IMR-90 (cell line): ENCODE results near the gene CDC42BPA. TPM values are rescaled to one million over a fixed set of nuclear protein-coding genes. Genes with fewer than 3 reads are reported as not detected.

ENCODE experiments used
- ATAC-seq: fragments of 200-7000 bp; cut with Tn5 transposase; 2 replicates; pipeline ENCODE4 v1.9.1; 2020; ENCODE audit warnings: low read depth, mild to moderate bottlenecking, moderate library complexity
- BruUV-seq: library from RNA; stranded (reverse); fragments of 400-500 nt; replicated peaks from 2 replicates; lab custom pipeline; 2021; lab: Mats Ljungman, UMichigan
- CTCF ChIA-PET: fragments of 300-600 bp; formaldehyde crosslinking; extraction: SDS; loops from one replicate; lab custom pipeline; 2021; ENCODE audit warnings: antibody characterized with exemption; lab: Yijun Ruan, JAX
- POLR2A ChIA-PET: fragments of 300-600 bp; sonication (Branson Sonifier 250); formaldehyde crosslinking; loops from one replicate; lab custom pipeline; 2022; ENCODE audit warnings: antibody characterized with exemption; ENCODE audit not compliant: unreplicated experiment; lab: Charles Lee
- DNase-seq: peaks from one replicate; pipeline ENCODE4 v3.0.0; 2013
- H2AFZ ChIP-seq: replicated peaks from 2 replicates; pipeline ENCODE3; 2013; ENCODE audit warnings: low read length, mild to moderate bottlenecking; ENCODE audit not compliant: poor library complexity
- H2AK5ac ChIP-seq: 2 replicates; pipeline ENCODE4 v1.6.1; 2013; ENCODE audit warnings: low read depth, low read length, inconsistent platforms
- H2AK9ac ChIP-seq: replicated peaks from 2 replicates; pipeline ENCODE3; 2013; ENCODE audit warnings: mild to moderate bottlenecking, low read depth, low read length, moderate library complexity; ENCODE audit not compliant: poor library complexity
- H2BK120ac ChIP-seq: 2 replicates; pipeline ENCODE4 v1.6.1; 2013; ENCODE audit warnings: low read depth, low read length, inconsistent platforms
- H2BK15ac ChIP-seq: 3 replicates; pipeline ENCODE4 v1.6.1; 2013; ENCODE audit warnings: low read depth, low read length, inconsistent platforms
- H2BK20ac ChIP-seq: 2 replicates; pipeline ENCODE4 v1.6.1; 2013; ENCODE audit warnings: low read depth, mild to moderate bottlenecking, inconsistent platforms, low read length, moderate library complexity
- H2BK5ac ChIP-seq: 2 replicates; pipeline ENCODE4 v1.6.1; 2013; ENCODE audit warnings: mild to moderate bottlenecking, low read depth, low read length, inconsistent platforms; ENCODE audit not compliant: poor library complexity, severe bottlenecking
- H3K14ac ChIP-seq: replicated peaks from 2 replicates; pipeline ENCODE4 v1.6.1; 2013; ENCODE audit warnings: low read depth, low read length, inconsistent platforms
- H3K18ac ChIP-seq: 2 replicates; pipeline ENCODE4 v1.6.1; 2013; ENCODE audit warnings: low read depth, low read length, control low read depth
- H3K23ac ChIP-seq: 2 replicates; pipeline ENCODE4 v1.6.1; 2013; ENCODE audit warnings: low read depth, low read length, inconsistent platforms
- H3K27ac ChIP-seq: 2 replicates; pipeline ENCODE4 v1.5.1; 2013; ENCODE audit warnings: mild to moderate bottlenecking, control low read depth, low read length; ENCODE audit not compliant: insufficient read depth
- H3K27me3 ChIP-seq: 2 replicates; pipeline ENCODE4 v1.6.1; 2013; ENCODE audit warnings: low read length; ENCODE audit not compliant: control insufficient read depth, insufficient read depth
- H3K36me3 ChIP-seq: 2 replicates; pipeline ENCODE4 v1.6.1; 2013; ENCODE audit warnings: low read length, mixed read lengths; ENCODE audit not compliant: control insufficient read depth, insufficient read depth
- H3K4ac ChIP-seq: 2 replicates; pipeline ENCODE4 v1.6.1; 2013; ENCODE audit warnings: low read depth, low read length, inconsistent platforms
- H3K4me1 ChIP-seq: 2 replicates; pipeline ENCODE4 v1.6.1; 2013; ENCODE audit warnings: low read length, mixed read lengths; ENCODE audit not compliant: control insufficient read depth, insufficient read depth
- H3K4me2 ChIP-seq: 2 replicates; pipeline ENCODE4 v1.6.1; 2013; ENCODE audit warnings: low read depth, mild to moderate bottlenecking, control low read depth, low read length, moderate library complexity
- H3K4me3 ChIP-seq: 2 replicates; pipeline ENCODE4 v1.5.1; 2013; ENCODE audit warnings: low read depth, mild to moderate bottlenecking, control low read depth, low read length, moderate library complexity; ENCODE audit not compliant: insufficient read depth
- H3K56ac ChIP-seq: 2 replicates; pipeline ENCODE4 v1.6.1; 2013; ENCODE audit warnings: low read length, inconsistent platforms; ENCODE audit not compliant: insufficient read depth; ENCODE audit errors: extremely low read depth
- H3K79me1 ChIP-seq, 2 experiments: 2 replicates each; pipeline ENCODE4 v1.6.1; 2013; ENCODE audit warnings: low read length in 2 of 2, inconsistent platforms in 1 of 2, low read depth in 1 of 2
- H3K9ac ChIP-seq: 2 replicates; pipeline ENCODE4 v1.6.1; 2013; ENCODE audit warnings: low read depth, low read length, control low read depth
- H3K9me1 ChIP-seq: 2 replicates; pipeline ENCODE4 v1.6.1; 2013; ENCODE audit warnings: low read length, inconsistent platforms; ENCODE audit not compliant: insufficient read depth
- H3K9me3 ChIP-seq: 2 replicates; pipeline ENCODE4 v1.6.1; 2013; ENCODE audit warnings: low read length; ENCODE audit not compliant: control insufficient read depth, insufficient read depth
- H4K20me1 ChIP-seq: 2 replicates; pipeline ENCODE4 v1.6.1; 2013; ENCODE audit warnings: low read length, inconsistent platforms; ENCODE audit not compliant: insufficient read depth
- H4K5ac ChIP-seq: 2 replicates; pipeline ENCODE4 v1.6.1; 2013; ENCODE audit warnings: mild to moderate bottlenecking, low read depth, low read length, control low read depth
- H4K8ac ChIP-seq, 2 experiments: 2 replicates each; pipeline ENCODE4 v1.6.1; 2013; ENCODE audit warnings: low read depth in 2 of 2, low read length in 2 of 2, control low read depth in 1 of 2, inconsistent platforms in 1 of 2
- H4K91ac ChIP-seq: 2 replicates; pipeline ENCODE4 v1.6.1; 2013; ENCODE audit warnings: low read depth, low read length, inconsistent platforms; ENCODE audit not compliant: insufficient read depth
- MAFK ChIP-seq: IDR thresholded peaks from 2 replicates; pipeline ENCODE4 v1.6.1; 2012; ENCODE audit warnings: low read depth, low read length, improper control_type of control experiment
- MXI1 ChIP-seq: IDR thresholded peaks from 2 replicates; pipeline ENCODE4 v1.6.1; 2012; ENCODE audit warnings: low read depth, mild to moderate bottlenecking, low read length, moderate library complexity, borderline replicate concordance
- POLR2A ChIP-seq: IDR thresholded peaks from 2 replicates; pipeline ENCODE4 v1.6.1; 2012; ENCODE audit warnings: mild to moderate bottlenecking, low read depth, low read length
- RAD21 ChIP-seq: IDR thresholded peaks from 2 replicates; pipeline ENCODE4 v1.6.1; 2012; ENCODE audit warnings: low read length, improper control_type of control experiment
- SMC3 ChIP-seq: fragments of 150-350 bp; IDR thresholded peaks from 2 replicates; pipeline ENCODE4 v1.6.1; 2016; ENCODE audit warnings: low read depth, mild to moderate bottlenecking, antibody characterized with exemption, low read length, moderate library complexity
- WGBS, 2 experiments: methylation state at CpG; one replicate each; pipeline versions ENCODE4 v1.1.5 to v1.1.7; 2013; ENCODE audit warnings: missing lambda C conversion rate in 2 of 2; ENCODE audit not compliant: insufficient read length in 1 of 2; ENCODE audit errors: extremely low coverage in 2 of 2; 5-methylcytosine and 5-hydroxymethylcytosine counted together
- dilution Hi-C: fragments of 300-500 bp; cut with HindIII; formaldehyde crosslinking; loops from one replicate; pipeline ENCODE4 v1.14.3; 2018; ENCODE audit warnings: low sequenced_read_pairs; ENCODE audit not compliant: unreplicated experiment
- in situ Hi-C: fragments of 300-500 bp; cut with MboI; formaldehyde crosslinking; loops from 3 replicates; pipeline ENCODE4 v1.14.3; 2019; ENCODE audit warnings: low sequenced_read_pairs, inconsistent platforms, mixed read lengths
- intact Hi-C: fragments of 100-400 bp; cut with micrococcal nuclease; formaldehyde crosslinking; loops from 2 replicates; pipeline ENCODE4 v1.10.0; 2022
- polyA plus RNA-seq, 3 experiments: library from polyadenylated mRNA; depleted of rRNA; stranded (reverse); fragments of >200 nt; gene quantifications; 2 replicates each; pipeline ENCODE4 v1.2.3, GENCODE V29; 2012; ENCODE audit warnings: low replicate concordance in 1 of 3
- total RNA-seq: library from RNA; depleted of rRNA; stranded (reverse); fragments of >200 nt; gene quantifications from 2 replicates; pipeline ENCODE4 v1.2.3, GENCODE V29; 2012

The CDC42BPA gene
- total and polyA plus RNA-seq, 2 of the 4 experiments (the other 2 are of a cell fraction), result 9.4 to 27.8 TPM

GRCh38 chr1:227197064-227197463, 121.2 kb downstream of the CDC42BPA start:
- ChIA-PET CTCF (interaction anchor here (0.7 kb wide), 1 partner anchor 75 kb away, joined by 3 read pairs; no protein-coding TSS in a partner anchor), POLR2A (no interaction called here)
- H3K56ac ChIP-seq, result no peak overlapping the region
- TF ChIP-seq MAFK (0 out of 2 replicates have a peak, but pooled peaks have one; percentile 60), MXI1 (no peak), RAD21 (no peak), POLR2A (no peak), SMC3 (no peak)
- WGBS, 2 experiments, result no CpG with 5 or more reads among the region's 2 CpGs
- H3K27ac ChIP-seq, result no peak overlapping the region
- no peak overlapping the region for H3K14ac ChIP-seq
- H2BK20ac ChIP-seq, result no peak overlapping the region
- H3K18ac ChIP-seq, result no peak overlapping the region
- H2BK120ac ChIP-seq, result no peak overlapping the region
- H3K9ac ChIP-seq, result no peak overlapping the region
- peaks cover 4% of the 10 kb centered on the region; the same call in 1 of the 2 replicates for H4K20me1 ChIP-seq
- no peak overlapping the region for H3K23ac ChIP-seq
- H3K9me1 ChIP-seq, result peaks cover 5% of the 10 kb centered on the region; the same call in 1 of the 2 replicates
- H2AFZ ChIP-seq, result no peak overlapping the region
- H3K79me1 ChIP-seq, result peaks cover 6 to 7% of the 10 kb centered on the region in 2 experiments; a peak in 3 of 4 replicates
- no peaks in the 10 kb centered on the region for H3K9me3 ChIP-seq
- no peak overlapping the region for H2AK5ac ChIP-seq
- ATAC-seq (no peak), DNase-seq (no peak)
- H3K27me3 ChIP-seq, result no peaks in the 10 kb centered on the region
- in situ Hi-C loops (no loop called here), dilution Hi-C loops (no loop called here), intact Hi-C loops (no loop called here)
- H3K36me3 ChIP-seq, result no peaks in the 10 kb centered on the region
- no peak overlapping the region for H3K4me3 ChIP-seq
- no peak overlapping the region for H4K8ac ChIP-seq
- no peak overlapping the region for H2BK15ac ChIP-seq
- H2AK9ac ChIP-seq, result no peak overlapping the region
- no peak overlapping the region for H2BK5ac ChIP-seq
- no TSS peak for BruUV-seq
- H4K91ac ChIP-seq, result no peak overlapping the region
- no peak overlapping the region for H3K4me2 ChIP-seq
- H4K5ac ChIP-seq, result no peak overlapping the region
- H3K4me1 ChIP-seq, result no peaks in the 10 kb centered on the region
- H3K4ac ChIP-seq, result no peak overlapping the region
